GM10266 (cell line): Measurements from ENCODE around the gene SMIM15.
A peak's percentile ranks its signal among the peaks of the same experiment; 100 is the strongest.

ENCODE experiments used
- DNase-seq: peaks from one replicate; pipeline ENCODE4 v3.0.0; 2012; ENCODE audit errors: extremely low spot score
- TF ChIP-seq, protein P1 (sequence below): IDR thresholded peaks from 2 replicates; pipeline ENCODE4 v1.5.1; 2012; ENCODE audit warnings: mild to moderate bottlenecking, low read depth; ENCODE audit not compliant: control insufficient read depth, insufficient read depth; ENCODE audit errors: missing control alignments

SMIM15 gene

GRCh38 chr5:61176631-61177030 lies 14.4 kb upstream of the SMIM15 start:
- TF ChIP-seq, protein P1, sequence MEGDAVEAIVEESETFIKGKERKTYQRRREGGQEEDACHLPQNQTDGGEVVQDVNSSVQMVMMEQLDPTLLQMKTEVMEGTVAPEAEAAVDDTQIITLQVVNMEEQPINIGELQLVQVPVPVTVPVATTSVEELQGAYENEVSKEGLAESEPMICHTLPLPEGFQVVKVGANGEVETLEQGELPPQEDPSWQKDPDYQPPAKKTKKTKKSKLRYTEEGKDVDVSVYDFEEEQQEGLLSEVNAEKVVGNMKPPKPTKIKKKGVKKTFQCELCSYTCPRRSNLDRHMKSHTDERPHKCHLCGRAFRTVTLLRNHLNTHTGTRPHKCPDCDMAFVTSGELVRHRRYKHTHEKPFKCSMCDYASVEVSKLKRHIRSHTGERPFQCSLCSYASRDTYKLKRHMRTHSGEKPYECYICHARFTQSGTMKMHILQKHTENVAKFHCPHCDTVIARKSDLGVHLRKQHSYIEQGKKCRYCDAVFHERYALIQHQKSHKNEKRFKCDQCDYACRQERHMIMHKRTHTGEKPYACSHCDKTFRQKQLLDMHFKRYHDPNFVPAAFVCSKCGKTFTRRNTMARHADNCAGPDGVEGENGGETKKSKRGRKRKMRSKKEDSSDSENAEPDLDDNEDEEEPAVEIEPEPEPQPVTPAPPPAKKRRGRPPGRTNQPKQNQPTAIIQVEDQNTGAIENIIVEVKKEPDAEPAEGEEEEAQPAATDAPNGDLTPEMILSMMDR = no peak

DNA sequence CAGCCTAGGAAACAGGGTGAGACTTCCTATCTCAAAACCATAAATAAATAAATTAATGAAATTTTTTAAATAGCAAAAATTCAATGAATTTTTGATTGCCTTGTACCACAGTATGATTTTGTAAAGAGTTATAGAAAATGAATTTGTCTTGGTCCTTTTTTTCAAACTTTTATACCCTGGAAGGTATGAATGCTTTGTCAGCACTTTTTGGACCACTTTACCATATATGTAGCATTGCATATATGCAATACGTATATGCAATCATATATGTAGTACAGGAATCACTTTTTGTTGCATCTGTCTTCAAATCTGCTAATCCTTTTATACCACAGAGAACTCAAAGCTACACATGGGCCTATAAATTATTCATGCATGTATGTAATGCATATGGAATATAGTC lies 9.2 kb upstream of the SMIM15 start:
- DNase-seq = no peak
- TF ChIP-seq, protein P1 = no peak

More at GRCh38 chr5:61176631-61177030, 14.4 kb upstream of the SMIM15 start:
- no peak for DNase-seq

- DNase-seq = no peak
- TF ChIP-seq, protein P1 = no peak
Observed at GRCh38 chr5:61168951-61169350, 6.7 kb upstream of the SMIM15 start.

- DNase-seq = peak; percentile 37
Observed at GRCh38 chr5:61167382-61167781, 5.1 kb upstream of the SMIM15 start.

DNA sequence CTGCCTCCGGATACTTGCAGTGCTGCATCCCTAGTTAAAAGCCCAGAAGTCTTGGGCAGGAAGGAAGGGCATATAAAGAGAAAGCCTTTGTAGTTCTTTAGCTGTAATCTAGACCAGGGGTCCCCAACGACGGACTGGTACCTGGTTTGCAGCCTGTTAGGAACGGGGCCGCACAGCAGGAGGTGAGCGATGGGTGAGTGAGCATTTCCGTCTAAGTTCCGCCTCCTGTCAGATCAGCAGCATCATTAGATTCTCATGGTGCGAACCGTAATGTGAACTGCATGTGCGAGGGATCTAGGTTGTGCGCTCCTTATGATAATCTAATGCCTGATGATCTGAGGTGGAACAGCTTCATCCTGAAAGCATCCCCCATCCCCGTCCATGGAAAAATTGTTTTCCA lies 1.6 kb upstream of the SMIM15 start:
- TF ChIP-seq, protein P1 = no peak
- no peak for DNase-seq

More at GRCh38 chr5:61167382-61167781, 5.1 kb upstream of the SMIM15 start:
- TF ChIP-seq, protein P1 = peak; percentile 45

DNA sequence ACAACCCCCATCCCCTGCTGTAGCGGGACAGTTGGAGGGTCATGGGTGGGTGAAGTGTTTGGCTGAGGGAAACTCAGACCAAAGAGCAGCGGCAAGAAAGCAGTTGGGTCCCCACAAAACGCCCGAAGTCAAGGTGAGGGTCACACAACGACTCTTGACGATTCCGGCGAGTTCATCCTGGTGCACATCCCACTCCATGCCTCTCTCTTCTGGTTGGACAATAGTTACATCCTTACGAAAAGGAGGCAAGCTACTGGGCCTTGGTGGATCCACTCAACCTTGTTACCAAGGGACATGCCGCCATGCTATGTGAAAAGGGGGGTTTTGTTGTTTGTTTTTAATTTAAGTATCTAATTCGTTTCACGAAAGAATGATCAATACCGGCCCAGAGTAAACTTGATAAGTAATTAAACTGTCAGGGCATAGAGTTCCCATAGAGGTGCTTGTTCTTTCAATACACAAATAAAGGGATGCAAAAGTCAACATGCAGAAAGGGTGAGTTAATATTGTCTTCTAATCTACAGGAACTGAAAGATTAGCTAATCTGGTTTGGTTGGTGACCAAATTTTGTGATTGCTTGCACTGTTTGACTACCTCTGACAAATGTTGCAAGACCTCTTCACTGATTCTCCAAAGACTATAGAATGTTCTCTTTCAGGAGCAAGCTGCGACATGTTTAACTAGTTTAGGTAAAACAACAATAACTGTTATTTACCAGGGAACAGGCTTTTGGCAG lies 732 bp upstream of the SMIM15 start:
- peak; percentile 35 for DNase-seq
- TF ChIP-seq, protein P1 = no peak

DNA sequence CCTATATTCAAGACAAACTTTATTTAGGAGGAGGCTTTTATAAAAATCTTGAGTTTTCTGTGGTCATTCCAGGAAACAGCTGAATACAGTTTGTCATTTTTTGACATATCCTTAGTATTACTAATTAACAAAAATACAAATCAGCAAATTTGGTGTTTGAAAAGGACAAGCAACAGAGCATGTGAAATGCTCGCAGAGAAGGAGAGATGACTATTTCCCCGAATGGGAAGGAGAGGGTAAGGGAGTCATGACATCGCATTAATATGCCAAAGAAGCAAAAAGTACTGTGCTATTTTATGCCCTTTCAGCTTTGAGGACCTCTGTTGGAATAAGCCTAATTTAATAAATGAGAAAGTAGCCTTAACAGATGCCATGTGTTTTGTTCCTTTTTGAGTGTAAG lies 1.8 kb downstream of the SMIM15 start:
- no peak for DNase-seq

More for the DNA sequence above, 1.8 kb downstream of the SMIM15 start:
- TF ChIP-seq, protein P1 = no peak
